GM23248 (cell line): Measurements from ENCODE around the gene NR5A2.

Experiments used
- EZH2 ChIP-seq: fragments of 200-600 bp; sonication (generic); IDR thresholded peaks from 2 replicates; pipeline ENCODE4 v1.6.1; 2018; ENCODE audit warnings: antibody characterized with exemption, mild to moderate bottlenecking; ENCODE audit not compliant: insufficient read depth, poor library complexity, severe bottlenecking
- EZH2phosphoT487 ChIP-seq: fragments of 200-600 bp; sonication (generic); IDR thresholded peaks from 2 replicates; pipeline ENCODE4 v1.6.1; 2018; ENCODE audit warnings: antibody characterized with exemption, moderate library complexity, mild to moderate bottlenecking, low read depth; ENCODE audit not compliant: insufficient read depth

GRCh38 chr1:200139661-200140250 is 112.2 kb downstream of the NR5A2 start:
- TF ChIP-seq EZH2 (no peak), EZH2phosphoT487 (no peak)
